ENCODE data around the gene DEPP1. TPM values are rescaled to one million over a fixed set of nuclear protein-coding genes. Genes with fewer than 3 reads are reported as not detected.

The DEPP1 gene
- total and polyA plus RNA-seq, 2 of the 13 experiments (the other 11 are each of a cell fraction or from before 2014, with no cell fraction given) = 14.8 to 270 TPM

DNA sequence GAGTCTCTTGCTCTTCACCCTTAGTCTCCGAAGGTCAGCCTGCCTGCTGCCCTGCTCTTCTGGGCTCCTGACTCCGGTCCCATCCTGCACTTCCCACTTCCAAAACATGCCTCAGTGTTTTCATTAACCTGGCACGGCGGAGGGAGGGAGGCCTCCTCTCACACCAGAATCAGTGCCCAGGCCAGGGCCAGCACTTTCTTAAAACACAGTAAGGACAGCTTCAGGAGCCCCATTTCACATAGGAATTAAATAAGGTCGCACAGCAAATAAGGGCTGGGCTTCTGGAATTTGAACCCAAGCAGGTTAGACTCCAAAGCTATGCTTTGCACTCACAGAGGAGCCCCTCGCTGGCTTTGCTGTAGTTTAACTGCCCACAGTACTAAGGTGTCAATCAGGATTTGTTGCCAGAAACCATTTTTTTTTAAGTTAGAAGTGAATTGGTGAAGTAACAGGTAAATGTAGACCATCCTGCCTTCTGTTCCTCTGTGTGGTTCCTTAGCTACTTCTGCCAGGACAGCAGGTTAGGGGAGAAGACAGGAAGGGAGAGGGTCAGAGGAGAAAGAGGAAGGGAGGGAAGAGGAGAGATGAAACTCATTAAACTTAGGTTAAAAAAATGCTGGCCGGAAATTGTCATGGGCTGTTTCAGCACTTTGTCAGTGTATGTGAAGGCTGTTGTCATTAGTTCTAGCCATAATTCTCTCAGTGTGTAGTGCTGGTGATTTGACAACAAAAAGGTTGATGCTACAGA, 18.0 kb downstream of the DEPP1 start (continued):
- TF ChIP-seq, protein P1, sequence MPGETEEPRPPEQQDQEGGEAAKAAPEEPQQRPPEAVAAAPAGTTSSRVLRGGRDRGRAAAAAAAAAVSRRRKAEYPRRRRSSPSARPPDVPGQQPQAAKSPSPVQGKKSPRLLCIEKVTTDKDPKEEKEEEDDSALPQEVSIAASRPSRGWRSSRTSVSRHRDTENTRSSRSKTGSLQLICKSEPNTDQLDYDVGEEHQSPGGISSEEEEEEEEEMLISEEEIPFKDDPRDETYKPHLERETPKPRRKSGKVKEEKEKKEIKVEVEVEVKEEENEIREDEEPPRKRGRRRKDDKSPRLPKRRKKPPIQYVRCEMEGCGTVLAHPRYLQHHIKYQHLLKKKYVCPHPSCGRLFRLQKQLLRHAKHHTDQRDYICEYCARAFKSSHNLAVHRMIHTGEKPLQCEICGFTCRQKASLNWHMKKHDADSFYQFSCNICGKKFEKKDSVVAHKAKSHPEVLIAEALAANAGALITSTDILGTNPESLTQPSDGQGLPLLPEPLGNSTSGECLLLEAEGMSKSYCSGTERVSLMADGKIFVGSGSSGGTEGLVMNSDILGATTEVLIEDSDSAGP (CRISPR knock-in tag; IDR thresholded peaks at IDR 0.05; ENCODE audit: borderline replicate concordance) = 0 out of 2 replicates have a peak, but pooled peaks have one; percentile 42
- TF ChIP-seq RFXAP (CRISPR knock-in tag; IDR thresholded peaks at IDR 0.05; ENCODE audit: borderline replicate concordance) (0 out of 2 replicates have a peak, but pooled peaks have one; percentile 29), CBX2 (IDR thresholded peaks at IDR 0.05; ENCODE audit: low read depth, low read length) (no peak), CBX2 (CRISPR knock-in tag; IDR thresholded peaks at IDR 0.05; ENCODE audit: low read depth) (no peak), U2AF1 (optimal IDR thresholded peaks at IDR 0.05; ENCODE audit: low read depth, low read length) (no peak), MEIS2 (CRISPR knock-in tag; IDR thresholded peaks at IDR 0.05) (0 out of 2 replicates have a peak, but pooled peaks have one; percentile 35), HDAC2 (CRISPR knock-in tag; IDR thresholded peaks at IDR 0.05) (peak; percentile 38; the same call in 1 of the 2 replicates), MLLT10 (CRISPR knock-in tag; IDR thresholded peaks at IDR 0.05) (no peak), SALL1 (CRISPR knock-in tag; IDR thresholded peaks at IDR 0.05) (peak; percentile 37; the same call in 1 of the 2 replicates), MAFG (CRISPR knock-in tag; IDR thresholded peaks at IDR 0.05) (no peak), ZMYM4 (CRISPR knock-in tag; IDR thresholded peaks at IDR 0.05) (no peak), KLF12 (CRISPR knock-in tag; IDR thresholded peaks at IDR 0.05; ENCODE audit: borderline replicate concordance) (0 out of 2 replicates have a peak, but pooled peaks have one; percentile 37), SAP130 (CRISPR knock-in tag; IDR thresholded peaks at IDR 0.05; ENCODE audit: low read depth) (peak; percentile 21; the same call in 1 of the 2 replicates), LCORL (IDR thresholded peaks at IDR 0.05) (no peak), LCORL (CRISPR knock-in tag; IDR thresholded peaks at IDR 0.05) (0 out of 2 replicates have a peak, but pooled peaks have one; percentile 40), PCBP1 (IDR thresholded peaks at IDR 0.05; ENCODE audit: borderline replicate concordance, low read depth, low read length) (no peak), ZKSCAN8 (CRISPR knock-in tag; IDR thresholded peaks at IDR 0.05; ENCODE audit: borderline replicate concordance) (no peak)
- TF ChIP-seq, protein P2, sequence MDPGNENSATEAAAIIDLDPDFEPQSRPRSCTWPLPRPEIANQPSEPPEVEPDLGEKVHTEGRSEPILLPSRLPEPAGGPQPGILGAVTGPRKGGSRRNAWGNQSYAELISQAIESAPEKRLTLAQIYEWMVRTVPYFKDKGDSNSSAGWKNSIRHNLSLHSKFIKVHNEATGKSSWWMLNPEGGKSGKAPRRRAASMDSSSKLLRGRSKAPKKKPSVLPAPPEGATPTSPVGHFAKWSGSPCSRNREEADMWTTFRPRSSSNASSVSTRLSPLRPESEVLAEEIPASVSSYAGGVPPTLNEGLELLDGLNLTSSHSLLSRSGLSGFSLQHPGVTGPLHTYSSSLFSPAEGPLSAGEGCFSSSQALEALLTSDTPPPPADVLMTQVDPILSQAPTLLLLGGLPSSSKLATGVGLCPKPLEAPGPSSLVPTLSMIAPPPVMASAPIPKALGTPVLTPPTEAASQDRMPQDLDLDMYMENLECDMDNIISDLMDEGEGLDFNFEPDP (CRISPR knock-in tag; conservative IDR thresholded peaks at IDR 0.05) = no peak
- TF ChIP-seq, protein P3, sequence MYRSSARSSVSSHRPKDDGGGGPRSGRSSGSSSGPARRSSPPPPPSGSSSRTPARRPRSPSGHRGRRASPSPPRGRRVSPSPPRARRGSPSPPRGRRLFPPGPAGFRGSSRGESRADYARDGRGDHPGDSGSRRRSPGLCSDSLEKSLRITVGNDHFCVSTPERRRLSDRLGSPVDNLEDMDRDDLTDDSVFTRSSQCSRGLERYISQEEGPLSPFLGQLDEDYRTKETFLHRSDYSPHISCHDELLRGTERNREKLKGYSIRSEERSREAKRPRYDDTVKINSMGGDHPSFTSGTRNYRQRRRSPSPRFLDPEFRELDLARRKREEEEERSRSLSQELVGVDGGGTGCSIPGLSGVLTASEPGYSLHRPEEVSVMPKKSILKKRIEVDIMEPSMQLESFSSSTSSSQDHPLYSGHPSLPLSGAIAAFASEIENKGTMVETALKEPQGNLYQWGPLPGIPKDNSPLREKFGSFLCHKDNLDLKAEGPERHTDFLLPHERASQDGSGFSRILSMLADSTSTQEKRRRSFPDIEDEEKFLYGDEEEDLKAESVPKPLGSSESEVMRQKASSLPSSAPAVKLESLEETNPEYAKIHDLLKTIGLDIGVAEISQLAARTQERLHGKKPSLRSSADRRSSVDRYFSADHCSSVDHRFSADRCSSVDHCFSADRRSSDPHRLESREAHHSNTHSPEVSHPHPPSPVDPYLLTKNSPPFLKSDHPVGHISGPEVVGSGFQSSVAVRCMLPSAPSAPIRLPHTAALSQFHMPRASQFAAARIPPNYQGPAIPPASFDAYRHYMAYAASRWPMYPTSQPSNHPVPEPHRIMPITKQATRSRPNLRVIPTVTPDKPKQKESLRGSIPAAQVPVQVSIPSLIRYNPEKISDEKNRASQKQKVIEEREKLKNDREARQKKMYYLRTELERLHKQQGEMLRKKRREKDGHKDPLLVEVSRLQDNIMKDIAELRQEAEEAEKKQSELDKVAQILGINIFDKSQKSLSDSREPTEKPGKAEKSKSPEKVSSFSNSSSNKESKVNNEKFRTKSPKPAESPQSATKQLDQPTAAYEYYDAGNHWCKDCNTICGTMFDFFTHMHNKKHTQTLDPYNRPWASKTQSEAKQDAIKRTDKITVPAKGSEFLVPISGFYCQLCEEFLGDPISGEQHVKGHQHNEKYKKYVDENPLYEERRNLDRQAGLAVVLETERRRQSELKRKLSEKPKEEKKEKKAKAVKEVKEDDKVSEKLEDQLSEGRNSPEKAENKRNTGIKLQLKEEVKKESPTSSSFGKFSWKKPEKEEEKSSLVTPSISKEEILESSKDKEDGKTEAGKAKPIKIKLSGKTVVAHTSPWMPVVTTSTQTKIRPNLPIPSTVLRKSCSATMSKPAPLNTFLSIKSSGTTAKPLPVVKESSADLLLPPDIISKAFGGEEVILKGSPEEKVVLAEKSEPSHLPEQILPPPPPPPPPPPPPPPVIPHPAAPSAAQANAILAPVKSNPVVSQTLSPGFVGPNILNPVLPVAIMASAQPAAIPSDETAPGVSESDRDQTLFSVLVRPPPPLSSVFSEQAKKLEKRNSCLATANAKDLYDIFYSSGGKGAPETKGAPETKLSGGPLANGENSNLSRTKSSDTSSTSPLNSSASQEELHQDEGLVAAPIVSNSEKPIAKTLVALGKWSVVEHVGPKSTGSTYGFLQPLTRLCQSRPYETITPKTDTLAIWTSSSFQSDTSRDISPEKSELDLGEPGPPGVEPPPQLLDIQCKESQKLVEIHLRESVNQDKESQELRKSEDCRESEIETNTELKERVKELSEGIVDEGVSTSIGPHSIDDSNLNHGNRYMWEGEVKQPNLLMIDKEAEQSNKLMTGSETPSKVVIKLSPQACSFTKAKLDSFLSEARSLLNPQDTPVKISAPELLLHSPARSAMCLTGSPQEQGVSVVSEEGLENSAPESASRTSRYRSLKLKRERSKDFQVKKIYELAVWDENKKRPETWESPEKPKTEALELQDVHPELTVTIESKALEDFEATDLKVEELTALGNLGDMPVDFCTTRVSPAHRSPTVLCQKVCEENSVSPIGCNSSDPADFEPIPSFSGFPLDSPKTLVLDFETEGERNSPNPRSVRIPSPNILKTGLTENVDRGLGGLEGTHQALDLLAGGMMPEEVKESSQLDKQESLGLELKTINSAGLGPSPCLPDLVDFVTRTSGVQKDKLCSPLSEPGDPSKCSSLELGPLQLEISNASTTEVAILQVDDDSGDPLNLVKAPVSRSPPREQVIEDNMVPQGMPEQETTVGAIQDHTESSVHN (CRISPR knock-in tag; IDR thresholded peaks at IDR 0.05) = no peak
